ENCODE results near the gene FGF12.

Gene FGF12

GRCh38 chr3:192303235-192303634, 424.1 kb downstream of the FGF12 start:
- TF ChIP-seq, protein P1, sequence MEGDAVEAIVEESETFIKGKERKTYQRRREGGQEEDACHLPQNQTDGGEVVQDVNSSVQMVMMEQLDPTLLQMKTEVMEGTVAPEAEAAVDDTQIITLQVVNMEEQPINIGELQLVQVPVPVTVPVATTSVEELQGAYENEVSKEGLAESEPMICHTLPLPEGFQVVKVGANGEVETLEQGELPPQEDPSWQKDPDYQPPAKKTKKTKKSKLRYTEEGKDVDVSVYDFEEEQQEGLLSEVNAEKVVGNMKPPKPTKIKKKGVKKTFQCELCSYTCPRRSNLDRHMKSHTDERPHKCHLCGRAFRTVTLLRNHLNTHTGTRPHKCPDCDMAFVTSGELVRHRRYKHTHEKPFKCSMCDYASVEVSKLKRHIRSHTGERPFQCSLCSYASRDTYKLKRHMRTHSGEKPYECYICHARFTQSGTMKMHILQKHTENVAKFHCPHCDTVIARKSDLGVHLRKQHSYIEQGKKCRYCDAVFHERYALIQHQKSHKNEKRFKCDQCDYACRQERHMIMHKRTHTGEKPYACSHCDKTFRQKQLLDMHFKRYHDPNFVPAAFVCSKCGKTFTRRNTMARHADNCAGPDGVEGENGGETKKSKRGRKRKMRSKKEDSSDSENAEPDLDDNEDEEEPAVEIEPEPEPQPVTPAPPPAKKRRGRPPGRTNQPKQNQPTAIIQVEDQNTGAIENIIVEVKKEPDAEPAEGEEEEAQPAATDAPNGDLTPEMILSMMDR (IDR thresholded peaks at IDR 0.05; ENCODE audit: low read depth, low read length, missing control alignments): no peak

DNA sequence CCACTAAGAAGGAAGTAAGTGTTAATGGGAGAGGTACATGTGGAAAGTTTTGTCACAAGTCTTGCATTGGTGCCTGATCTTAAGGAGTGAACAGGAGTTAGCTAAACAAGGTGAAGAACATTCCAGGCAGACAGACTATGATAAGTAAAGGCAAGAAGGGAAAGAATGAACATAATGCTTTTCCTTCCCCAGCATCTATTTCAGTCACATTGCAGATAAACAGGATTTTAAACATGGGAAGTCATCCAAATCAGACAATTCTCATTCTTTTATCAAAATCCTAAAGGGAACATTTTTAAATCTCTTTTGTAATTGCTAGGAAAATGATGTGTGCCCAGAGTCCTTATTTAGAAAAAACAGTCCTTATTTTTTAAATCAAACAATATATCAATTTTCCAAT, 424.6 kb downstream of the FGF12 start:
- no peak overlapping the region for H3K4me3 ChIP-seq (replicated peaks; ENCODE audit: low read depth, low read length)
- TF ChIP-seq, protein P1 (IDR thresholded peaks at IDR 0.05; ENCODE audit: low read depth, low read length, missing control alignments): no peak
- DNase-seq (ENCODE audit: extremely low read depth, low read depth): no peak

More at GRCh38 chr3:192303235-192303634, 424.1 kb downstream of the FGF12 start:
- no peak overlapping the region for H3K4me3 ChIP-seq (replicated peaks; ENCODE audit: low read depth, low read length)
- no peak for DNase-seq (ENCODE audit: extremely low read depth, low read depth)

DNA sequence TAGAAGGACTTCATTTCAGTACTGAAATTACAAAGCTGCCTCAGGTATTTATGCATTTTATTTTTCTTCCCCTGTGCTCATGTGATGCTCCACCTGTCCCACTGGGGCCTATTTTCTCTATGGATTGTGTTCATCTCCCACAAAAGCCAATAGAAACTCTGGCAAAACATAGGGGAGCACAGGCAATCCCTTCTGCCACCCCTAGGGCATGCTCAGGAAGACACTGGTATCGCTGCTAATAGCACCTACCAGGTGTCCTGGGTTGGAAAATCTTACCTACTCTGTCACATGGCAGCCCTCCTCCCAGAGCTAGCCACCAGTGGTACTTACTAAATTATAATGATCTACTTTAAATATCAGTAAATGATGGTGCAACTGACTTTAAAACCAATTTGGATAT, 427.4 kb downstream of the FGF12 start:
- no peak overlapping the region for H3K4me3 ChIP-seq (replicated peaks; ENCODE audit: low read depth, low read length)
- DNase-seq (ENCODE audit: extremely low read depth, low read depth): no peak
- TF ChIP-seq, protein P1 (IDR thresholded peaks at IDR 0.05; ENCODE audit: low read depth, low read length, missing control alignments): no peak

DNA sequence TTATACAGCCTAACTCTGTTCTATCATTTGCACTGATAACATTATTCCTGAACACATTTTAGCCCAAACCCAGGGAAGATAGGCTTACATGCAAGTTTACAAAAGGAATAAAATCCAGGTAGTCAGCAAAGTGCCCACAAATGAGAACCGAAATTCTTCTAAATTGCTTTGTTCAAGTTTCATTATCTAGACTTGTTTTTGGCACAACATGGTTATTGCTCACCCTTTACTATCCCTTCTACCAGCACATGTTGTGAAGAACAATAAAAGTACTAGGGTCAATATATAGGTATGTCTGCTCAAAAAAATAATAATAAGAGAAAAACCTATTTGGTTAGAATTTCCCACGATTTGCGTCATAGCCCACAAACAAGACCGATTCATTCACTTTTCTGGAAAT, 430.5 kb downstream of the FGF12 start:
- TF ChIP-seq, protein P1 (IDR thresholded peaks at IDR 0.05; ENCODE audit: low read depth, low read length, missing control alignments): no peak
- no peak for DNase-seq (ENCODE audit: extremely low read depth, low read depth)
- no peak overlapping the region for H3K4me3 ChIP-seq (replicated peaks; ENCODE audit: low read depth, low read length)

DNA sequence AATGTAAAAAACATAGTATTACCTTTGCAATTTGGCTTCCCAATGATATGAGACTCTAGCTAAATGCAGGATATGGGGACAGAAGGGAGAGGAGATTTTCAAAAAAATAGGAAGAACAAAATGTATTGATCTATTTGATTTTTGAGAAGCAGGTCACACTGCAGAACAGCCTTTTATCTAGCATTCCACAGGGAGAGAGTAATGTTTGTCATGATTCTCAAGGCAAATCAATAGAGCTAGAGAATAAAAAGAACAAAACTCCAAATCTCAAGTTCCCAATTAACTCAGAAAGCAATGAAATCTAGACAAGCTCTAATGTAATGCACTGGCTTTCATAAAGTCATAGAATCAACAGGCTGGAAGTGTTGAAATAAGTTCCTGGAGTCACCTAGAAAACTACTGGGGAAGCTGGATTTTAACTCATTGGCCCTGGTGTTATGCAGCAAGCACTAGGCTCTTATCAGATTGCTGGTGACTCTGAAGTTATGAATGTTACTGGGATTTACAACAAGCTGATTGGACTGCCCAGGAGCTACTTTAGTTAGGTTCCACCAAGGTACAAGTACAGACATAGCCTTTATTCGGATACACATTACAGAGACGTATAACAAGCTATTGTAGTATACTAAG, 442.8 kb downstream of the FGF12 start:
- DNase-seq (ENCODE audit: extremely low read depth, low read depth): no peak
- TF ChIP-seq, protein P1 (IDR thresholded peaks at IDR 0.05; ENCODE audit: low read depth, low read length, missing control alignments): no peak
- no peak overlapping the region for H3K4me3 ChIP-seq (replicated peaks; ENCODE audit: low read depth, low read length)

- no peak overlapping the region for H3K4me3 ChIP-seq (replicated peaks; ENCODE audit: low read depth, low read length)
- TF ChIP-seq, protein P1 (IDR thresholded peaks at IDR 0.05; ENCODE audit: low read depth, low read length, missing control alignments): no peak
- no peak for DNase-seq (ENCODE audit: extremely low read depth, low read depth)
These were observed 446.0 kb downstream of the FGF12 start for GRCh38 chr3:192281207-192281880.
